Regular cardiac myocyte (primary cell): ENCODE measurements around the gene SLC25A21. TPM values are rescaled to one million over a fixed set of nuclear protein-coding genes. Genes with fewer than 3 reads are reported as not detected.

ENCODE experiments used
- total RNA-seq: library from RNA; depleted of rRNA; stranded (reverse); fragments of >200 nt; gene quantifications from 2 replicates; pipeline ENCODE4 v1.2.3, GENCODE V29; 2014

The SLC25A21 gene
- total RNA-seq: under 0.01 and 0.58 TPM in 2 replicates

GRCh38 chr14:37172024-37172869, at the start of gene SLC25A21:
SLC25A21 (minus strand) TSS chr14:37172606.

GRCh38 chr14:37197421-37198272, 25.2 kb upstream of the SLC25A21 start, which contains the start of gene MIPOL1:
MIPOL1 (plus strand) TSS chr14:37197937; CDS start chr14:37247889, 49,952 bp downstream.

GRCh38 chr14:36661506-36662257, 510.7 kb downstream of the SLC25A21 start, which contains the start of gene PAX9:
PAX9 (plus strand) TSS chr14:36661860; CDS start chr14:36662090, 230 bp downstream.

Other genes with a start within 250 kb of the SLC25A21 start
- gene MIPOL1, start 25.3 kb upstream of the SLC25A21 start, total RNA-seq: 5.9 and 10.7 TPM in 2 replicates